SU-DHL-6 (cell line): ENCODE measurements around the gene CDKL4.

ENCODE experiments used
- H2AFZ ChIP-seq: fragments of 200-600 bp; sonication (generic); 2 replicates; pipeline ENCODE4 v1.6.1; 2014; ENCODE audit warnings: low read depth, mild to moderate bottlenecking, moderate library complexity, mixed read lengths, antibody characterized with exemption, low read length; ENCODE audit not compliant: severe bottlenecking
- H3F3A ChIP-seq: fragments of 200-600 bp; shearing (Covaris generic); 2 replicates; pipeline ENCODE4 v1.6.0; 2016; ENCODE audit warnings: antibody characterized with exemption, mild to moderate bottlenecking; ENCODE audit not compliant: insufficient read depth
- H3K27ac ChIP-seq: fragments of 200-600 bp; sonication (generic); 2 replicates; pipeline ENCODE4 v1.5.1; 2016; ENCODE audit warnings: low read depth, mild to moderate bottlenecking, low read length, moderate library complexity, mixed read lengths
- H3K27me3 ChIP-seq: fragments of 200-600 bp; sonication (generic), shearing (Covaris generic); 2 replicates; pipeline ENCODE4 v1.6.0; 2014; ENCODE audit warnings: mild to moderate bottlenecking, low read length
- H3K36me3 ChIP-seq: fragments of 200-600 bp; sonication (generic); 2 replicates; pipeline ENCODE4 v1.6.1; 2014; ENCODE audit warnings: mild to moderate bottlenecking, low read length, mixed read lengths
- H3K4me2 ChIP-seq: fragments of 300-600, 200-600 bp; shearing (Covaris generic), sonication (generic); 2 replicates; pipeline ENCODE4 v1.6.0; 2014; ENCODE audit warnings: low read length, low read depth, mild to moderate bottlenecking; ENCODE audit not compliant: poor library complexity, severe bottlenecking
- H3K4me3 ChIP-seq: fragments of 200-600 bp; sonication (generic); 2 replicates; pipeline ENCODE4 v1.5.1; 2014; ENCODE audit warnings: antibody characterized with exemption, low read length, mild to moderate bottlenecking, mixed read lengths; ENCODE audit not compliant: insufficient read depth, poor library complexity, severe bottlenecking
- H3K79me2 ChIP-seq: fragments of 200-600 bp; sonication (generic); 2 replicates; pipeline ENCODE4 v1.6.1; 2014; ENCODE audit warnings: mild to moderate bottlenecking, low read length, moderate library complexity; ENCODE audit not compliant: insufficient read depth
- H3K9ac ChIP-seq: fragments of 200-600 bp; sonication (generic); 2 replicates; pipeline ENCODE4 v1.7.0; 2014; ENCODE audit warnings: mild to moderate bottlenecking, low read length
- H3K9me2 ChIP-seq: fragments of 200-600 bp; sonication (generic); replicated peaks from 2 replicates; pipeline ENCODE4 v1.6.1; 2014; ENCODE audit warnings: low read length; ENCODE audit not compliant: insufficient read depth
- H3K9me3 ChIP-seq: fragments of 200-600 bp; sonication (generic); 2 replicates; pipeline ENCODE4 v1.6.1; 2014; ENCODE audit warnings: low read length, mixed read lengths; ENCODE audit not compliant: insufficient read depth
- H4K20me1 ChIP-seq: fragments of 200-600 bp; sonication (generic); 2 replicates; pipeline ENCODE4 v1.6.1; 2014; ENCODE audit warnings: low read depth, mild to moderate bottlenecking, antibody characterized with exemption, low read length, moderate library complexity, mixed read lengths
- CTCF ChIP-seq: fragments of 200-600 bp; sonication (generic); IDR thresholded peaks from one replicate; pipeline ENCODE4 v1.5.1; 2017; ENCODE audit warnings: antibody characterized with exemption, mild to moderate bottlenecking, low read length, moderate library complexity; ENCODE audit not compliant: insufficient read depth, poor library complexity, severe bottlenecking
- EZH2phosphoT487 ChIP-seq: fragments of 200-600 bp; sonication (generic), shearing (Covaris generic); conservative IDR thresholded peaks from 2 replicates; pipeline ENCODE4 v1.6.1; 2018; ENCODE audit warnings: mild to moderate bottlenecking, antibody characterized with exemption, low read length, moderate library complexity, mixed read lengths

CDKL4 gene

GRCh38 chr2:39217192-39217550 lies 26.6 kb downstream of the CDKL4 start:
- Histone ChIP-seq H3K4me3 (no peak overlapping the region), H3K36me3 (no peaks in the 10 kb centered on the region), H3K27ac (no peak overlapping the region), H4K20me1 (no peaks in the 10 kb centered on the region), H3K4me2 (no peak overlapping the region), H3F3A (no peaks in the 10 kb centered on the region), H2AFZ (no peak overlapping the region), H3K9me2 (no peaks in the 10 kb centered on the region), H3K27me3 (no peaks in the 10 kb centered on the region), H3K9ac (no peak overlapping the region), H3K79me2 (no peaks in the 10 kb centered on the region), H3K9me3 (no peaks in the 10 kb centered on the region)
- TF ChIP-seq EZH2phosphoT487 (no peak), CTCF (no peak)

GRCh38 chr2:39216346-39217191 lies 27.2 kb downstream of the CDKL4 start:
- no peak overlapping the region for H2AFZ ChIP-seq
- no peak for TF ChIP-seq CTCF
- TF ChIP-seq EZH2phosphoT487: no peak
- no peaks in the 10 kb centered on the region for H3K9me2 ChIP-seq
- H3K9ac ChIP-seq: no peak overlapping the region
- H3K4me3 ChIP-seq: no peak overlapping the region
- no peaks in the 10 kb centered on the region for H3F3A ChIP-seq
- H3K27ac ChIP-seq: no peak overlapping the region
- H3K27me3 ChIP-seq: no peaks in the 10 kb centered on the region
- H3K9me3 ChIP-seq: no peaks in the 10 kb centered on the region
- no peaks in the 10 kb centered on the region for H3K36me3 ChIP-seq
- no peaks in the 10 kb centered on the region for H4K20me1 ChIP-seq
- no peak overlapping the region for H3K4me2 ChIP-seq
- H3K79me2 ChIP-seq: no peaks in the 10 kb centered on the region

- Histone ChIP-seq H3K4me3 (no peak overlapping the region), H3K27me3 (no peaks in the 10 kb centered on the region), H4K20me1 (no peaks in the 10 kb centered on the region), H3K27ac (no peak overlapping the region), H3K9ac (no peak overlapping the region), H3K36me3 (no peaks in the 10 kb centered on the region), H3K9me2 (no peaks in the 10 kb centered on the region), H3K9me3 (no peaks in the 10 kb centered on the region), H2AFZ (no peak overlapping the region), H3F3A (no peaks in the 10 kb centered on the region), H3K4me2 (no peak overlapping the region), H3K79me2 (no peaks in the 10 kb centered on the region)
- no peak for TF ChIP-seq EZH2phosphoT487
- TF ChIP-seq CTCF: no peak
These were observed 28.2 kb downstream of the CDKL4 start for GRCh38 chr2:39215545-39215944.
